ENCODE results near the gene PALM. TPM values are rescaled to one million over a fixed set of nuclear protein-coding genes. Genes with fewer than 3 reads are reported as not detected.
"Not testable (repeated sequence)": the region's sequence is repeated elsewhere in the genome, so short reads cannot be mapped to it uniquely, and the experiment has no call there.

Gene PALM
- total RNA-seq, 1 experiment from 2014 or later: 3.7 TPM

- no peak for DNase-seq (ENCODE audit: low spot score)
Measured at GRCh38 chr19:704447-704741, 4.3 kb upstream of the PALM start.

GRCh38 chr19:709196-709964 lies 645 bp downstream of the PALM start:
- DNase-seq (ENCODE audit: low spot score): no peak

- no peak for DNase-seq (ENCODE audit: low spot score)
Measured at GRCh38 chr19:709965-710571, 1.3 kb downstream of the PALM start.

GRCh38 chr19:710767-711166 lies 2.0 kb downstream of the PALM start:
- no peak for DNase-seq (ENCODE audit: low spot score)

DNA sequence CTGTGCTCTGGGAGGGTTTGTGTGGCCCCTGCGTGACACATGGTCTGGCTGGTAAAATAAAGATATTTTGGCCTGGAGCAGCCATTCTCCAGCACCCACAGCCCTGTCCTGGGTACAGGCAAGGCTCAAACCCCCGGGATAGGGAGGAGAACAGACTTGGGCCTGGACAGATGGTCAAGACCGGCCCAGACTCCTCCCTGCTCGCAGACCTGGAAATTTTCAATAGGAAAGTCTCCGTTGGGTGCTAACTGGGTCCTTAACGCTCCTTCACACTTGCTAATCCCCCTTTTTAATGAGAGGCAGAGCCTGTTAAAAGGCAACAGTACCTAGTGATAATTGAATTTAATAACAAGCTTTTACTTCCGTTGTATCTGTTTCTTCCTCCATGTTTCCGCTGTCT lies 2.5 kb downstream of the PALM start:
- no peak for DNase-seq (ENCODE audit: low spot score)

- no peak for DNase-seq (ENCODE audit: low spot score)
Measured at GRCh38 chr19:715347-715746, 6.6 kb downstream of the PALM start.

- no peak for DNase-seq (ENCODE audit: low spot score)
Measured at GRCh38 chr19:718251-718951, 9.7 kb downstream of the PALM start.

- DNase-seq (ENCODE audit: low spot score): no peak
Measured at GRCh38 chr19:718991-719512, 10.3 kb downstream of the PALM start.

GRCh38 chr19:719636-720344 lies 11.1 kb downstream of the PALM start:
- no peak for DNase-seq (ENCODE audit: low spot score)

GRCh38 chr19:720345-721160 lies 11.8 kb downstream of the PALM start:
- DNase-seq (ENCODE audit: low spot score): no peak

- no peak for DNase-seq (ENCODE audit: low spot score)
Measured at GRCh38 chr19:722553-723101, 13.9 kb downstream of the PALM start.

GRCh38 chr19:723247-723646 lies 14.5 kb downstream of the PALM start:
- DNase-seq (ENCODE audit: low spot score): no peak

GRCh38 chr19:723714-724113 lies 15.0 kb downstream of the PALM start:
- DNase-seq (ENCODE audit: low spot score): no peak

- DNase-seq (ENCODE audit: low spot score): no peak
Measured at GRCh38 chr19:725461-726089, 16.8 kb downstream of the PALM start.

GRCh38 chr19:726993-727956 lies 18.5 kb downstream of the PALM start:
- no peak for DNase-seq (ENCODE audit: low spot score)

GRCh38 chr19:728011-728410 lies 19.3 kb downstream of the PALM start:
- DNase-seq (ENCODE audit: low spot score): no peak

- DNase-seq (ENCODE audit: low spot score): not testable (repeated sequence)
Measured at GRCh38 chr19:729564-729963, 20.8 kb downstream of the PALM start.

GRCh38 chr19:729965-730668 lies 21.4 kb downstream of the PALM start:
- DNase-seq (ENCODE audit: low spot score): no peak

DNA sequence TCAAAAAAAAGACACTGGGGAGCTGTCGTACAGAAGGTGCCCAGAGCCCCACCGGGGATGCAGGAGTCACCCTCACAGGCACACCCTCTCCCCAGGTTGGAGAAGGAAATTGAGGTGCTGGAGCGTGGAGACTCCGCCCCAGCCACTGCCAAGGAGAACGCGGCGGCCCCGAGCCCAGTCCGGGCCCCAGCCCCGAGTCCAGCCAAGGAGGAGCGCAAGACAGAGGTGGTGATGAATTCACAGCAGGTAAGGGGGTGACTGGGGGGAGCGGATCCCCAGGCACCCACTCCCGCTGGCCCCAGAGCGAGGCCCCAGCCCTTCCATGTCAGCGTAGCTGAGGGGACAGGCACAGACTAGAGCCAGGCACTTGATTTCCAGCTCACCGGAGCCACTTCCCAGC lies 22.3 kb downstream of the PALM start:
- DNase-seq (ENCODE audit: low spot score): no peak

Measured in H4 (cell line).